Mucosa of descending colon (tissue), 3 donors: Measurements from ENCODE around the gene HMGN3. TPM values are rescaled to one million over a fixed set of nuclear protein-coding genes. Genes with fewer than 3 reads are reported as not detected.

Source experiments
- ATAC-seq: fragments of 200-7000 bp; cut with Tn5 transposase; one replicate; pipeline ENCODE4 v1.9.1; 2020; ENCODE audit warnings: mild to moderate bottlenecking, moderate library complexity
- DNase-seq, 3 donors: peaks; one replicate each; pipeline ENCODE4 v3.0.0-alpha.2; 2020
- H3K36me3 ChIP-seq: fragments of 200-600 bp; one replicate; pipeline ENCODE4 v1.8.0; 2021; ENCODE audit warnings: low read depth, mild to moderate bottlenecking
- H3K4me1 ChIP-seq: fragments of 200-600 bp; one replicate; pipeline ENCODE4 v1.8.0; 2021; ENCODE audit warnings: low read depth, mild to moderate bottlenecking
- H3K4me3 ChIP-seq: fragments of 200-600 bp; one replicate; pipeline ENCODE4 v1.8.0; 2021; ENCODE audit warnings: mild to moderate bottlenecking
- H3K9me3 ChIP-seq: fragments of 200-600 bp; one replicate; pipeline ENCODE4 v1.8.0; 2021; ENCODE audit warnings: mild to moderate bottlenecking
- intact Hi-C, 2 donors: fragments of 100-400 bp; cut with DNase I in 1 of 2; cut with micrococcal nuclease in 1 of 2; formaldehyde crosslinking; loops; one replicate each; pipeline versions ENCODE4 v1.11.0 to v1.11.1; 2022; cut with DNase I, micrococcal nuclease
- long read RNA-seq, 2 donors: library from polyadenylated mRNA; unstranded; transcript quantifications; one replicate each; pipeline ENCODE4 v2.0.0, GENCODE V29; 2019 to 2021
- total RNA-seq, 3 donors: library from RNA; stranded (reverse); fragmentation: NEBNext Ultra II Directional in 2 of 3; extraction: Animal tissue kit (Norgen Biotek cat#: 25700) in 2 of 3; gene quantifications; one replicate each; pipeline versions ENCODE4 v1.2.1 to v1.2.4, GENCODE V29; 2021 to 2023
- TF ChIP-seq, protein P1 (sequence below): fragments of 200-600 bp; IDR thresholded peaks from one replicate; pipeline ENCODE4 v1.8.0; 2022; ENCODE audit warnings: antibody characterized with exemption, mild to moderate bottlenecking
- donor health status: DM: no; HTN: no; CAD: no; lungs with moderate emphysema.
- donor health status: DM: no; HTN: no; CAD: no.
- donor health status: DM: no; HTN: yes; CAD: no.

The HMGN3 gene
- 10 to 100 TPM; 24.4 to 48.0 (median 42.6) TPM for total RNA-seq
- long read RNA-seq, donor 1, transcript HMGN3-201 (6 exons, 831 nt): major isoform, 15 of 65 reads
- long read RNA-seq, donor 1, transcript HMGN3-202 (6 exons, 872 nt): minor isoform, 6 of 65 reads
- long read RNA-seq, donor 1, partial matches to known transcripts: 36 of 65 reads
- long read RNA-seq, donor 1, other reads (novel, unspliced or antisense): 8 of 65 reads
- long read RNA-seq, donor 2, transcript HMGN3-202 (6 exons, 872 nt): minor isoform, 21 of 63 reads
- long read RNA-seq, donor 2, transcript HMGN3-201 (6 exons, 831 nt): major isoform, 27 of 63 reads
- long read RNA-seq, donor 2, partial matches to known transcripts: 10 of 63 reads
- long read RNA-seq, donor 2, other reads (novel, unspliced or antisense): 5 of 63 reads

DNA sequence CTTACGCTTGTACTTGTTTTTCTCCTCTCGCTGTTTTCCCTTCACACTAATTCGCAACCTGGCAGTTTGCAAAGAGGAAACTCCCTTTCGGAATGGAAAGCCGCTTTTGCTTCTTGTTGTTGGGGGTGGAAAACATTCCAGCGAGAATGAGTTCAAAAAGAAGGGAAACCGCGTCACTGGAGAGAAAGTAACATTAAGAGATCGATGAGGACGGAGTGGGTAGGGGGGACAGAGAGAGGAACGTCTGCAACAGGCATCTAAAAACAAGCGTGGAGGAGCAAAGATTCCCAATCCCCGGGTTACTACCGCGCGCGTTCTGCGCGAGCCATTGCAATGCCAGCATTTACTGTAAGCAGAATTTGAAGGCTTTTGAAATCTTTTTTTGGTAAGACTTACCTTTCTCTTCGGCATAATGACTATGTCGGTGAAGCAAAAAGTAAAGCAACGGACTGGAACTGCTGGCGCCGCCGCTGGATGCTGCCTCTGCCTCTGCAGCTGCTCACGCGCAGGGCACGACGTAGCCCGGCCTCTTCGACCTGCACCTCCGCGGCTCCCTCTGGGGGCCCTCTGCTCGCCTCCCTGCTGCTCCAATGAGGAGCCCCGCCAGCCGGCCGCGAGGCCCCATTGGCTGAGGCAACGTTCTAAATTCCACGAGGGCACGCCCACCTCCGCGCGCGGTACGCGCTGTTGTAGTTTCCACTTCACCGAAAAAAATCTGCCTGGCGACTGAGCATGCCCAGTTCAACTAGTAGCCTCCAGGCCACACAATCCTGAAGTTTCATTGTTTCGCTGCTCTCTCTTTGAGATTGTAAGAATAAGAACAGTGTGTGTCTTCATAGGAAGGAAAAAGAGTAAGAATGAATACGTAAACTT lies at the start of gene HMGN3:
HMGN3 (minus strand) TSS at position 533 of the 873 bp plus-strand sequence.
- TF ChIP-seq, protein P1, sequence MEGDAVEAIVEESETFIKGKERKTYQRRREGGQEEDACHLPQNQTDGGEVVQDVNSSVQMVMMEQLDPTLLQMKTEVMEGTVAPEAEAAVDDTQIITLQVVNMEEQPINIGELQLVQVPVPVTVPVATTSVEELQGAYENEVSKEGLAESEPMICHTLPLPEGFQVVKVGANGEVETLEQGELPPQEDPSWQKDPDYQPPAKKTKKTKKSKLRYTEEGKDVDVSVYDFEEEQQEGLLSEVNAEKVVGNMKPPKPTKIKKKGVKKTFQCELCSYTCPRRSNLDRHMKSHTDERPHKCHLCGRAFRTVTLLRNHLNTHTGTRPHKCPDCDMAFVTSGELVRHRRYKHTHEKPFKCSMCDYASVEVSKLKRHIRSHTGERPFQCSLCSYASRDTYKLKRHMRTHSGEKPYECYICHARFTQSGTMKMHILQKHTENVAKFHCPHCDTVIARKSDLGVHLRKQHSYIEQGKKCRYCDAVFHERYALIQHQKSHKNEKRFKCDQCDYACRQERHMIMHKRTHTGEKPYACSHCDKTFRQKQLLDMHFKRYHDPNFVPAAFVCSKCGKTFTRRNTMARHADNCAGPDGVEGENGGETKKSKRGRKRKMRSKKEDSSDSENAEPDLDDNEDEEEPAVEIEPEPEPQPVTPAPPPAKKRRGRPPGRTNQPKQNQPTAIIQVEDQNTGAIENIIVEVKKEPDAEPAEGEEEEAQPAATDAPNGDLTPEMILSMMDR: no peak
- ATAC-seq (peak; percentile 95), DNase-seq (peak; percentile 95 to 97 (median 96))
- peaks cover 7% of the 10 kb centered on the region for H3K4me1 ChIP-seq
- no peaks in the 10 kb centered on the region for H3K9me3 ChIP-seq
- H3K36me3 ChIP-seq: no peaks in the 10 kb centered on the region
- peak within 1 kb of the TSS; percentile 52 for H3K4me3 ChIP-seq
- intact Hi-C loops: loop anchor here in 1 of 2 donors (5.0 kb wide), 1 partner anchor 157 kb away; the partner anchor contains the start of gene PHIP

- no peaks in the 10 kb centered on the region for H3K4me1 ChIP-seq
- H3K9me3 ChIP-seq: no peaks in the 10 kb centered on the region
- TF ChIP-seq, protein P1: no peak
- ATAC-seq (no peak), DNase-seq (no peak)
- intact Hi-C loops: no loop called here
- H3K36me3 ChIP-seq: no peaks in the 10 kb centered on the region
- H3K4me3 ChIP-seq: no peak overlapping the region
Measured at GRCh38 chr6:79280756-79281155, 46.3 kb upstream of the HMGN3 start.

- DNase-seq: no peak
- H3K9me3 ChIP-seq: no peaks in the 10 kb centered on the region
- TF ChIP-seq, protein P1: no peak
- intact Hi-C loops: no loop called here
- no peaks in the 10 kb centered on the region for H3K36me3 ChIP-seq
- H3K4me3 ChIP-seq: no peak overlapping the region
- ATAC-seq: no peak
- H3K4me1 ChIP-seq: no peaks in the 10 kb centered on the region
Measured at GRCh38 chr6:79277109-79277508, 42.6 kb upstream of the HMGN3 start.

- H3K4me1 ChIP-seq: no peaks in the 10 kb centered on the region
- peak; percentile 30 for ATAC-seq
Measured at GRCh38 chr6:79269877-79270276, 35.4 kb upstream of the HMGN3 start.

DNA sequence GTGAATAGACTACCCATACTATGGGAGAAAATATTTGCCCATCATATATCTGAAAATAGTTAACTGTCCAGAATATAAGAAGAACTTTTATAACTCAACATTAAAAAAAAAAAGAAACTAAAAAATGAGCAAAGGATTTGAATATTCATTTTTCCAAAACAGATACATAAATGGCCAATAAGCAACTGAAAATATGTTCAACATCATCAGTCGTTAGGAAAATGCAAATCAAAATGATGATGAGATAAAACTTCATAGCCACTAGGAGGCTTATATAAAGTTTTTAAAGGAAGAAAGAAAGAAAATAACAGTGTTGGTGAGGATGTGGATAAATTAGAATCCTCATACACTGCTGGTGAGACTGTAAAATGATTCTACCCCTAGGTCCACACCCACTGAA lies 32.6 kb upstream of the HMGN3 start:
- H3K36me3 ChIP-seq: no peaks in the 10 kb centered on the region

More at GRCh38 chr6:79269877-79270276, 35.4 kb upstream of the HMGN3 start:
- intact Hi-C loops: no loop called here
- Histone ChIP-seq H3K9me3 (no peaks in the 10 kb centered on the region), H3K36me3 (no peaks in the 10 kb centered on the region), H3K4me3 (no peak overlapping the region)
- DNase-seq: no peak
- TF ChIP-seq, protein P1: no peak

More for the DNA sequence above, 32.6 kb upstream of the HMGN3 start:
- Histone ChIP-seq H3K9me3 (no peaks in the 10 kb centered on the region), H3K4me1 (no peaks in the 10 kb centered on the region), H3K4me3 (no peak overlapping the region)
- intact Hi-C loops: no loop called here
- TF ChIP-seq, protein P1: no peak
- ATAC-seq (no peak), DNase-seq (no peak)
